Left lung (tissue), 10 donors: ENCODE results near the gene NGRN. TPM values are rescaled to one million over a fixed set of nuclear protein-coding genes. Genes with fewer than 3 reads are reported as not detected.

Experiments
- ATAC-seq: fragments of 200-7000 bp; cut with Tn5 transposase; one replicate; pipeline ENCODE4 v1.9.1; 2020; ENCODE audit warnings: moderate library complexity
- DNase-seq, 4 donors: peaks; one replicate each; pipeline ENCODE4 v3.0.0-alpha.2; 2013 to 2020
- H3K27ac ChIP-seq, 2 donors: fragments of 200-600 bp; sonication (generic) in 1 of 2; one replicate each; pipeline versions ENCODE4 v1.5.0 to v1.8.0; 2020 to 2021
- H3K27me3 ChIP-seq, 2 donors: fragments of 200-600 bp; sonication (generic) in 1 of 2; one replicate each; pipeline versions ENCODE4 v1.5.0 to v1.8.0; 2020 to 2021
- H3K36me3 ChIP-seq, 2 donors: fragments of 200-600 bp; sonication (generic) in 1 of 2; one replicate each; pipeline versions ENCODE4 v1.5.0 to v1.8.0; 2020 to 2021
- H3K4me1 ChIP-seq, 2 donors: fragments of 200-600 bp; one replicate each; pipeline ENCODE4 v1.8.0; 2021
- H3K4me3 ChIP-seq, 2 donors: fragments of 200-600 bp; sonication (generic) in 1 of 2; one replicate each; pipeline versions ENCODE4 v1.5.0 to v1.8.0; 2020 to 2021; ENCODE audit warnings: mild to moderate bottlenecking in 1 of 2
- H3K9me3 ChIP-seq, 2 donors: fragments of 200-600 bp; sonication (generic) in 1 of 2; one replicate each; pipeline versions ENCODE4 v1.5.0 to v1.8.0; 2020 to 2021
- intact Hi-C, 2 donors: fragments of 100-400 bp; cut with DNase I; formaldehyde crosslinking; loops; one replicate each; pipeline versions ENCODE4 v1.11.2 to v1.14.2; 2022
- polyA plus RNA-seq, 6 donors: library from polyadenylated mRNA; unstranded; fragments of 120-200 nt; gene quantifications; one replicate each; pipeline ENCODE4 v1.2.1, GENCODE V29; 2013; ENCODE audit not compliant: insufficient read length in 6 of 6
- total RNA-seq, 2 donors: library from RNA; stranded (reverse); fragmentation: NEBNext Ultra II Directional; extraction: Animal tissue kit (Norgen Biotek cat#: 25700); gene quantifications; one replicate each; pipeline ENCODE4 v1.2.1, GENCODE V29; 2021
- TF ChIP-seq, protein P1 (sequence below), 2 donors: fragments of 200-600 bp; sonication (generic) in 1 of 2; IDR thresholded peaks; one replicate each; pipeline versions ENCODE4 v1.5.0 to v1.8.0; 2021; ENCODE audit warnings: antibody characterized with exemption in 2 of 2
- donor health status: DM: no; HTN: yes; CAD: no.
- donor health status: DM: no; HTN: no; CAD: no.

The NGRN gene
- total and polyA plus RNA-seq, 8 donors: 73.1 to 121 (median 109) TPM

DNA sequence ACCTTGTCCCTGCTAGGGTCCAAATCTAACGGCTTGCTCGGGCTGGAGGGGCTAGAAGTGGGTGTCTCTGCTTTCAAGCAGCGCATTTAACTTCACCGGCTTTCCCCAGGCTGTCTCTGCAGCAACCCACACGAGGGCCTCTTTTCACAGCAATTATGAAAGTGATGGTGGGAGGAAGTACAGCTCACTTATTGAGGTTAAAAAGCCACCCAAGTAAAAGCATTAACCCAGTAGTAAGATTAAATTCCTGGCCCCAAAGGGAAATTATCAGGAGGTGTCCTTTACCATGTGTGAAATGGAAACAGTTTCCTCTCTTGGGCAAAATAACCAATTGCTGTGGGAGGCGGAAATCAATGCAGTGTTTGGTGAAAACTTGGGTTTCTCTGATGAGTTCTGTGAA, 41.1 kb downstream of the NGRN start:
- Histone ChIP-seq H3K9me3 (no peaks in the 10 kb centered on the region), H3K27me3 (no peaks in the 10 kb centered on the region), H3K4me3 (no peak overlapping the region), H3K36me3 (no peaks in the 10 kb centered on the region), H3K27ac (no peak overlapping the region), H3K4me1 (peaks cover 7 to 14% of the 10 kb centered on the region in 2 donors)
- intact Hi-C loops: no loop called here
- TF ChIP-seq, protein P1, sequence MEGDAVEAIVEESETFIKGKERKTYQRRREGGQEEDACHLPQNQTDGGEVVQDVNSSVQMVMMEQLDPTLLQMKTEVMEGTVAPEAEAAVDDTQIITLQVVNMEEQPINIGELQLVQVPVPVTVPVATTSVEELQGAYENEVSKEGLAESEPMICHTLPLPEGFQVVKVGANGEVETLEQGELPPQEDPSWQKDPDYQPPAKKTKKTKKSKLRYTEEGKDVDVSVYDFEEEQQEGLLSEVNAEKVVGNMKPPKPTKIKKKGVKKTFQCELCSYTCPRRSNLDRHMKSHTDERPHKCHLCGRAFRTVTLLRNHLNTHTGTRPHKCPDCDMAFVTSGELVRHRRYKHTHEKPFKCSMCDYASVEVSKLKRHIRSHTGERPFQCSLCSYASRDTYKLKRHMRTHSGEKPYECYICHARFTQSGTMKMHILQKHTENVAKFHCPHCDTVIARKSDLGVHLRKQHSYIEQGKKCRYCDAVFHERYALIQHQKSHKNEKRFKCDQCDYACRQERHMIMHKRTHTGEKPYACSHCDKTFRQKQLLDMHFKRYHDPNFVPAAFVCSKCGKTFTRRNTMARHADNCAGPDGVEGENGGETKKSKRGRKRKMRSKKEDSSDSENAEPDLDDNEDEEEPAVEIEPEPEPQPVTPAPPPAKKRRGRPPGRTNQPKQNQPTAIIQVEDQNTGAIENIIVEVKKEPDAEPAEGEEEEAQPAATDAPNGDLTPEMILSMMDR (IDR thresholded peaks at IDR 0.05): no peak
- ATAC-seq (peak; percentile 48), DNase-seq (no peak)

DNA sequence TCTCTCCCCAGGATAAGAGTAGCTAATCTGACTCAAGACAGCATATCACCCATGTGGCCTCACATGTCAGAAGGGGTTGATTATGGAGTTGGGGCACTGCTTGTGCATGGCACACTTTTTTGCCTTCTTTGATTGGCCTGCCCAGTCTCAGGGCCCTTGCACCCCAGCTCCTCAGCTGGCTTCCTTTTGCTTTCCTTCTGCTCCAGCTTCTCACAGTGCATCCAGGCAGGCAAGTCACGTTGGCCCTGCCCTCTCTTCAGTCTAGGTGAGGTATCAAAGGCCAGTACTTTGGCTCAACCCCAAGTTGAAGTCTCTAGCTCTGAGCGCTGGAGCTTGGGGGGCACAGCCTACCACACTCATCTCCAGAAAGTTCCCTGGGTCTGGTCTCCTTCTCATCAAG, 42.2 kb downstream of the NGRN start:
- Histone ChIP-seq H3K27me3 (no peaks in the 10 kb centered on the region), H3K4me3 (no peak overlapping the region), H3K9me3 (no peaks in the 10 kb centered on the region), H3K4me1 (peaks cover 7 to 14% of the 10 kb centered on the region in 2 donors), H3K36me3 (no peaks in the 10 kb centered on the region), H3K27ac (no peak overlapping the region)
- TF ChIP-seq, protein P1 (IDR thresholded peaks at IDR 0.05): no peak
- ATAC-seq: no peak
- intact Hi-C loops: no loop called here
- no peak for DNase-seq

DNA sequence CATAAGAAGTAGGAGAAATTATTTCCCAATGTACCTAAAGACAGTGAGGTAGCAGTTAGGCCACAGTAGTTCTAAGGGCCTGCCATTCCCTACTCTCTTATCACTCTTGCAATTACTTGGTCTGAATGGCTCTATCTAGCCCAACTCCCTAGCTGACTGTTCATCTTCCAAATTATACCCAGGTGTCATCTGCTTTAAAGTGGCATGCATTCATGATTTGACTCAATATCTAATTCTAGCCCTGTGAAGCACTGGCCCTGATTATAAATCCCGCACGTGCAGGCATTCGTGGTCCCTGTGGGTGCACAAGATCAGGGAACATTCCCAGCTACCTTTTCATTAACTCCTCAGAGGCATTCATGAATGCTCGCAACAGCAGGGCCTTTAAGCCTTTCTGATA, 43.5 kb downstream of the NGRN start:
- peaks cover 7 to 14% of the 10 kb centered on the region in 2 donors for H3K4me1 ChIP-seq
- no peaks in the 10 kb centered on the region for H3K27me3 ChIP-seq
- H3K4me3 ChIP-seq: no peak overlapping the region
- no peaks in the 10 kb centered on the region for H3K9me3 ChIP-seq
- no peak overlapping the region for H3K27ac ChIP-seq
- DNase-seq (no peak), ATAC-seq (no peak)
- intact Hi-C loops: no loop called here
- TF ChIP-seq, protein P1 (IDR thresholded peaks at IDR 0.05): no peak
- H3K36me3 ChIP-seq: no peaks in the 10 kb centered on the region

DNA sequence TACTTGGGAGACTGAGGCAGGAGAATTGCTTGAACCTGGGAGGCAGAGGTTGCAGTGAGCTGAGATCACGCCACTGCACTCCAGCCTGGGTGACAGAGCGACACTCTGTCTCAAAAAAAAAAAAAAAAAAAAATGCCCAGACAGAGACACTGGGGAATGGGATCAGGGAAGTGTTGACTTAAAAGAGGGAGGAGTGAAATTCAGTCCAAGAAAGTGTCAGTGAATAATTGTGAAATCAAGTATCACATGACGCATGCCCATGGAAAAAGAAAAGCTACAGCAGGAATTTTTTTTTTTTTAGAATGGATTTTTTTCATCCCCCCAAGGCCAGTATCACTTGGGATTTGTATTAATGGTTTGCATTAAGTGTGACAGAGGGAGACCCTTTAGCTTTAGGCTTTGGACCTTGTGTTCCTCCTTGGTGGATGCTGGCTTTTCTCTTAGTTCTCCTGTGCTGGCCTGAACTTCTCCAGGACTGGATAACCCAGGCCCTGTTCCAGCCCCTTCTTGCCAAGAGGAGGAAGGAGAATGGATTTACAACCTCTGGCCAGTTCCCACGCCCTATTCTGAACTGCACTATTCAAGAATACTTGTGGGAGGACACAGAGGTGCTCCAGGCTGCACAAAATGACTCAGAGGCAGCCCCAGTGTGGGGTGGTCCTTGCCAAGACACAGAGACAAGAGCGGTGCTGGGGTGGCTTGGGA, 50.0 kb downstream of the NGRN start:
- no peaks in the 10 kb centered on the region for H3K27me3 ChIP-seq
- TF ChIP-seq, protein P1 (IDR thresholded peaks at IDR 0.05): no peak
- H3K4me3 ChIP-seq: no peak overlapping the region
- ATAC-seq: peak; percentile 83
- intact Hi-C loops: no loop called here
- peak overlapping the region; percentile 62 to 79 for H3K27ac ChIP-seq
- H3K36me3 ChIP-seq: no peaks in the 10 kb centered on the region
- H3K9me3 ChIP-seq: no peaks in the 10 kb centered on the region
- H3K4me1 ChIP-seq: peaks cover 5 to 21% of the 10 kb centered on the region in 2 donors
- DNase-seq: peak in 3 of 4 donors; percentile 54 to 73 (median 72)

DNA sequence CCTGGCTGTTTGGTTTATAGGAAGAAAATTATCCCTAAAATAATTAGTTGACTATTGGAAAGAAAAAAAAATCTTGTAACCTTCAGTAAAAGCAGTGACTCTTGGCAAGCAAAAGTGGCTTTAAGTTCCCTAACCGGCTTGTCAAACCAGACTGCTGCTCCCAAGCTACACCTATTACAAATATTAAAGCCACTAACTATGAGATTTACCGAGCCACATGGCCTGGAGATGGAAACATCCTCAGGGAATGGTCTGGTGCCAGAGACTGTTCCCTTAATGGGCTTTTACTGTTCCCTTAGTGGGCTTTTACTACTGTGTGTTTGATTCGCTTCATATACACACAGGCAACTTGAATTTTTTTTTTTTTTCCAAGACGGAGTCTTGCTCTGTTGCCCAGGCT, 50.7 kb downstream of the NGRN start:
- H3K36me3 ChIP-seq: no peaks in the 10 kb centered on the region
- ATAC-seq: peak; percentile 49
- intact Hi-C loops: no loop called here
- H3K27ac ChIP-seq: peak overlapping the region; percentile 62 to 79
- no peaks in the 10 kb centered on the region for H3K27me3 ChIP-seq
- H3K4me3 ChIP-seq: no peak overlapping the region
- H3K9me3 ChIP-seq: no peaks in the 10 kb centered on the region
- TF ChIP-seq, protein P1 (IDR thresholded peaks at IDR 0.05): no peak
- peaks cover 5 to 23% of the 10 kb centered on the region in 2 donors for H3K4me1 ChIP-seq
- no peak for DNase-seq
